ENCODE measurements around the gene SMTN. TPM values are rescaled to one million over a fixed set of nuclear protein-coding genes. Genes with fewer than 3 reads are reported as not detected.

Gene SMTN
- total and polyA plus RNA-seq, 9 of the 15 experiments (the other 6 are each of a cell fraction or from before 2014, with no cell fraction given) = 2.5 to 41.1 (median 16.1) TPM

DNA sequence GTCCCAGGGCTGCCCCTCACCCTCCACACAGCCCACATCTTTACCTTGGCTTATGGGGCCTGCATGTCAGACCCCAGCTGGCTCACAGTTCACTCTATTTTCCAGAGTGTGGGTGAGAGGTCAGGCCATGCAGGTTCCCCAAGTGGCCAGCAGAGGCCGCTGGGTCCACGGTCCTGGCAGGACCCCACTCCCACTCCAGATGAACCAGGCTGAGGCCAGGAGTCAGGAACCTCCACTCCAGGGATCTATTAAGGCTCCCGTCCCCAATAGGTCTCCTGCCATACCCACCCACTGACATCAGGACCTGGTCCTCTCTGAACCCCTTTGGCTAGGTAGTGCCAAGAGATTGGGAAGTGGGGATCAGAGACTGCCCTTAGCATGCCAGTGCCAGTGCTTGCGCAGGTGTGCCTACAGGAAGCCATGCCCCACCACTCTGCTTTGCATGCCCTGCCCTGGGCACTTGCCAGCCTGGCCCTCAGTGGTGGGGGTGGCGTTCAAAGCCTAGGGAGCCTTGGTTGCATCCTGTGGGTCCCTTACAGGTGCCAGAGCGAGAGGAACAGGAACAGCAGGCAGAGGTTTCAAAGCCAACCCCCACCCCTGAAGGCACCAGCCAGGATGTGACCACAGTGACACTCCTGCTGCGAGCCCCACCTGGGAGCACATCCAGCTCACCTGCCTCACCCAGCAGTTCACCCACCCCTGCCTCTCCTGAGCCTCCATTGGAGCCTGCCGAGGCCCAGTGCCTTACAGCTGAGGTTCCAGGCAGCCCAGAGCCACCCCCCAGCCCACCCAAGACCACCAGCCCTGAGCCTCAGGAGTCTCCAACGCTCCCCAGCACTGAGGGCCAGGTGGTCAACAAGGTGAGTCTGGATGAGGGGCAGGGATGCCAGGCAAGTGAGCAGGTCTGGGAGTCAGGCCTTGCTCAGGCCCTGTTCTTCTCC, 8.3 kb downstream of the SMTN start (continued):
- TF ChIP-seq GMEB1 (CRISPR knock-in tag; IDR thresholded peaks at IDR 0.05) = no peak
- TF ChIP-seq, protein P1, sequence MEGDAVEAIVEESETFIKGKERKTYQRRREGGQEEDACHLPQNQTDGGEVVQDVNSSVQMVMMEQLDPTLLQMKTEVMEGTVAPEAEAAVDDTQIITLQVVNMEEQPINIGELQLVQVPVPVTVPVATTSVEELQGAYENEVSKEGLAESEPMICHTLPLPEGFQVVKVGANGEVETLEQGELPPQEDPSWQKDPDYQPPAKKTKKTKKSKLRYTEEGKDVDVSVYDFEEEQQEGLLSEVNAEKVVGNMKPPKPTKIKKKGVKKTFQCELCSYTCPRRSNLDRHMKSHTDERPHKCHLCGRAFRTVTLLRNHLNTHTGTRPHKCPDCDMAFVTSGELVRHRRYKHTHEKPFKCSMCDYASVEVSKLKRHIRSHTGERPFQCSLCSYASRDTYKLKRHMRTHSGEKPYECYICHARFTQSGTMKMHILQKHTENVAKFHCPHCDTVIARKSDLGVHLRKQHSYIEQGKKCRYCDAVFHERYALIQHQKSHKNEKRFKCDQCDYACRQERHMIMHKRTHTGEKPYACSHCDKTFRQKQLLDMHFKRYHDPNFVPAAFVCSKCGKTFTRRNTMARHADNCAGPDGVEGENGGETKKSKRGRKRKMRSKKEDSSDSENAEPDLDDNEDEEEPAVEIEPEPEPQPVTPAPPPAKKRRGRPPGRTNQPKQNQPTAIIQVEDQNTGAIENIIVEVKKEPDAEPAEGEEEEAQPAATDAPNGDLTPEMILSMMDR (IDR thresholded peaks at IDR 0.05 in 2 of 3, conservative IDR thresholded peaks at IDR 0.05 in 1 of 3; ENCODE audit: insufficient read depth in 2 of 3, low read depth in 1 of 3, low read length in 3 of 3) = peak; percentile 74 to 84 (median 81)

Data from K562 (cell line).